ENCODE data around the gene NEURL3.

- TF ChIP-seq CTCF (IDR thresholded peaks at IDR 0.05 in 4 of 5, conservative IDR thresholded peaks at IDR 0.05 in 1 of 5) (no peak), POLR2A (IDR thresholded peaks at IDR 0.05) (no peak)
Observed at GRCh38 chr2:96537734-96538486, 32.8 kb upstream of the NEURL3 start.

Data from gastrocnemius medialis (tissue), 4 donors.